ENCODE data around the gene STRC.
"Not testable (repeated sequence)": the region's sequence is repeated elsewhere in the genome, so short reads cannot be mapped to it uniquely, and the experiment has no call there.

STRC gene

GRCh38 chr15:43618700-43619099, at the start of gene STRC:
STRC (minus strand) TSS chr15:43618800; CDS start chr15:43618722, 78 bp downstream.
- not testable (repeated sequence) for DNase-seq

DNA sequence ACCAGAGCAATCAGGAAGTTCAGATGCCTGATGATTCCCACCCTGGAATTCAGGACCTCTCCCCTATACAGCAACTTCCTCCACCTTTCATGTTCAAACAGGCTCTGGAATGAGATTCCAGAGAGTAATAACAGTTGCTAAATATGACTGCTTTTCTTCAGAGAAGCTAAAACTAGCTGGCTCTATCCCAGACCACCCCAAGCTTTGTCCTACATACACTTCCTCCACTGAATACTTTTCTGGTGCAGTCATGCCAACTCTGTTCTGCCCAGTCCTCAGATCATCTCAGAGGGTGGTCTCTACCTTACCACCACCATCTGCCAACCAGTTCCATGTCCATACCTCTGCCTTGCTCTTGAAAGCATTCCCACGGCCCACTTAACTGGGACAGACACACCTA, 47.6 kb upstream of the STRC start:
- DNase-seq: not testable (repeated sequence)

DNA sequence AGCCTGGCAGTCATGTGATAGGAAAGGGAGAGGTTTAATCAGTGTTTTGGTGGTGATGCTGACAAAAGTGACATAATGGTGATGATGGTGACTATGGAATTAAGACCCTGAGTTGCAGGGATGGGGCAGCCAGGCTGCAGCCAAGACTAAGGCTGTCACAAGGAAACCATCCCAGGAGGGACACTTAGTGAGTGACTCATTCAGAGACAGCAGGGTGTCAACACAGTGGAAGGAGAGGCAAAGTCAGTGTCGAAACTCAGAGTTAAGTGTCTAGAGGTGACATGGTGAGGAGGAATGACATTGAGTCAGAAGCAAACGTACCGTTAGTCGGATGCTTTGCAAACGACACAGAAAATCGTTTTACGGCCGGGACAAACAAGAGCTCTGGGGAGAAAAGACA, 44.7 kb upstream of the STRC start:
- DNase-seq: not testable (repeated sequence)

- DNase-seq: not testable (repeated sequence)
Measured at GRCh38 chr15:43662293-43662692, 43.7 kb upstream of the STRC start.

DNA sequence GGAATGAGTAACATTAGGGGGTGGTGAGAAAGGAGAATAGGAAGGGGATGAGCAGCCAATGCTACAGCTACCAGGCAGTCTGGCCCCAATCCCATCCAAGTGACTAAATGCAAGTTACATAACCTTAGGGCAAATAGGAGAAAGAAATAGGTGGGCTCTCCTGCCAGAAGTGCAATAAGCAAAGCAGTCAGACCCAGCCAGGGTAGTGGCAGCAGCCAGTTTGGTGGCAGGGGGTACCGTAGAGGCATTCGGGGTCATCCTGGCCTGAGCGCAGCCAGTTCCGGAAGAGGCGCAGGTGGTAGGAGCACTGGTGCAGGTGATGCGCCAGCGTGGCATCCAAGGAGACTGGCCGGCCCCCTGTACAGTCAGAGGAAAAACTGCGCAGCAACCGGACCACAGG, 41.1 kb upstream of the STRC start:
- not testable (repeated sequence) for DNase-seq

- not testable (repeated sequence) for DNase-seq
Measured at GRCh38 chr15:43649430-43649926, 30.9 kb upstream of the STRC start.

- DNase-seq: no peak
Measured at GRCh38 chr15:43648649-43649429, 30.2 kb upstream of the STRC start, which contains the start of gene CATSPER2. CATSPER2 (minus strand) TSS chr15:43648844; CDS start chr15:43648061, 783 bp downstream.

DNA sequence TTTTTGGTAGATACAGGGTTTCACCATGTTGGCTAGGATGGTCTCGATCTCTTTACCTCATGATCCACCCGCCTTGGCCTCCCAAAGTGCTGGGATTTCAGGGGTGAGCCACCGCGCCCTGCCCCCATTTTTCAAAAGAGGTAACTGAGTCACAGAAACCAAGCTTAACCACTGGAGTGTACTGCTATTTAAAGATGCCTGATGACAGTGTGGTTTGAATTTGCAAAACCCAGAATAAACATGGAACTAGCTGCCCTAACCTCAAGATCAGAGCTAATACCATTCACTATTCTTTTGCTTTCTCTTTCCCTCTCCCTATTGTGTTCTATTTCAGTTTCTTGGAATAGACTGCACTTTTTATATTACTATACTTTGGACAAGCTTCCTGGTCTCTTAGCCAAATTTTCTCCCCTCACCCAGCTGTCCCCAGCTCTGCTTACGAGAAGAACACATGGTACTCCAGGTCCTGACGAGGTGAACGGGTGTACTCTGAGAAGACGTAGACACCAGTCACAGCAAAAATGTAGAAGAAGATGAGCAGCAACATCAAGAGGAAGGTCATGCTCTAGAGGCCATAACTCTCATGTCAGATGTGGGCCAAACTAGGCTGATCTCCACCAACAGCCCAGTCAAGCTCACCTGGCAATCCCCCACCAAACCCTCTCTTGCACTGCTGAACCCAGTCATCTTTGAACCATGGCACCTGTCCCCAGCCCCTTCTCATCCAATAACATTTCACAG, 20.0 kb upstream of the STRC start:
- DNase-seq: not testable (repeated sequence)

DNA sequence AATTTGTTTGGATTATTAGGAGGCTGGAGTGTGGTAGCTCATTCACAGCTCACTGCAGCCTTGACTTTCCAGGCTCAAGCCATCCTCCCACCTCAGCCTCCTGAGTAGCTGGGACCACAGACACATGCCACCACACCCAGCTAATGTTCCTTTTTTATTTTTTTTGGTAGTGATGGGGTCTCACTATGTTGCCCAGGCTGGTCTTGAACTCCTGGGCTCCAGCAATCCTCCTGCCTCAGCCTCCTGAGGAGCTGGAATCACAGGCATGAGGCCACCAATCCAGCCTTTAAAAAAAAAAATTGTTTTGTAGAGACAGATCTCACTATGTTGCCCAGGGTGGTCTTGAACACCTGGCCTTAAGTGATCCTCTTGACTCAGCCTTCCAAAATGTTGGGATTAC, 8.3 kb upstream of the STRC start:
- not testable (repeated sequence) for DNase-seq

- no peak for DNase-seq
Measured at GRCh38 chr15:43625106-43625505, 6.5 kb upstream of the STRC start.

- not testable (repeated sequence) for DNase-seq
Measured at GRCh38 chr15:43622068-43622799, 3.6 kb upstream of the STRC start.

- DNase-seq: not testable (repeated sequence)
Measured at GRCh38 chr15:43617750-43618149, 850 bp downstream of the STRC start.

DNA sequence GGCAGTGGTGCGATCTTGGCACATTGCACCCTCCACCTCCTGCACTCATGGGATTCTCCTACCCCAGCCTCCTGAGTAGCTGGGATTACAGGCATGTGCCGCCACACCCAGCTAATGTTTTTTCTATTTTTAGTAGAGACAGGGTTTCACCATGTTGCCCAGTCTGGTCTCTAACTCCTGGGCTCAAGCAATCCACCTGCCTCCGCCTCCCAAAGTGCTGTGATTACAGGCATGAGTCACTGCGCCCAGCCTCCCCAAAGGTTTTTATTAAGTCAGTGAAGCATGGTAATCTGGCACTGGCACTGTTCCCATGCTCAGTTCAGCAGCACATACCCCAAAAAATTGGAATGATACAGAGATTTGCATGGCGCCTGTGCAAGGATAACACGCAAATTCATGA, 16.4 kb downstream of the STRC start:
- not testable (repeated sequence) for DNase-seq

GRCh38 chr15:43600200-43600599, 18.4 kb downstream of the STRC start:
- DNase-seq: not testable (repeated sequence)

- not testable (repeated sequence) for DNase-seq
Measured at GRCh38 chr15:43599131-43599530, 19.5 kb downstream of the STRC start.

- not testable (repeated sequence) for DNase-seq
Measured at GRCh38 chr15:43593328-43594190, 25.0 kb downstream of the STRC start, which contains the start of gene CKMT1B. CKMT1B (plus strand) TSS chr15:43594027; CDS start chr15:43594219, 192 bp downstream.

DNA sequence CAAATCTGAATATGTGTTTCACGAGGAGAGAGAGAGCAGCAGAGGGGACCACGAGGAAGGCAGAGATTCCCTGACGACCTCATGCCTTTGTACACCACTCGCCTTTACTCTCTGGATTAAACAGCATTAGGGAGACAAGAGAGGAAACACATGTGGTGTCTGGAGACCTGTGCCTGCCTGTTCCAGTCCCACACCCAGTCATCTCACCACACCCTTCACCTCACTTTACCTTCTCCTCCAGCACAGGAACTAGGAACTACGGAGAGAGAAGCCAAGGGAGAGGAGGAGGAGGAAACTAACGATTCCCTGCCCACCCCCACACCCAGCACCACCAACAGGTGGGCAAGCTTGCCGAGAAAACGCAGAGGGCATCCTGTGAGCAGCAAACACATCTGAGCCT, 25.8 kb downstream of the STRC start:
- DNase-seq: not testable (repeated sequence)

- not testable (repeated sequence) for DNase-seq
Measured at GRCh38 chr15:43589778-43590466, 28.7 kb downstream of the STRC start, which contains the start of gene PPIP5K1. PPIP5K1 (minus strand) TSS chr15:43590208; CDS start chr15:43584504, 5,704 bp downstream.

- not testable (repeated sequence) for DNase-seq
Measured at GRCh38 chr15:43574607-43575006, 44.0 kb downstream of the STRC start.

DNA sequence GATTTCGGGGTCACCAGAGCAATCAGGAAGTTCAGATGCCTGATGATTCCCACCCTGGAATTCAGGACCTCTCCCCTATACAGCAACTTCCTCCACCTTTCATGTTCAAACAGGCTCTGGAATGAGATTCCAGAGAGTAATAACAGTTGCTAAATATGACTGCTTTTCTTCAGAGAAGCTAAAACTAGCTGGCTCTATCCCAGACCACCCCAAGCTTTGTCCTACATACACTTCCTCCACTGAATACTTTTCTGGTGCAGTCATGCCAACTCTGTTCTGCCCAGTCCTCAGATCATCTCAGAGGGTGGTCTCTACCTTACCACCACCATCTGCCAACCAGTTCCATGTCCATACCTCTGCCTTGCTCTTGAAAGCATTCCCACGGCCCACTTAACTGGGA, 52.0 kb downstream of the STRC start:
- DNase-seq: not testable (repeated sequence)

DNA sequence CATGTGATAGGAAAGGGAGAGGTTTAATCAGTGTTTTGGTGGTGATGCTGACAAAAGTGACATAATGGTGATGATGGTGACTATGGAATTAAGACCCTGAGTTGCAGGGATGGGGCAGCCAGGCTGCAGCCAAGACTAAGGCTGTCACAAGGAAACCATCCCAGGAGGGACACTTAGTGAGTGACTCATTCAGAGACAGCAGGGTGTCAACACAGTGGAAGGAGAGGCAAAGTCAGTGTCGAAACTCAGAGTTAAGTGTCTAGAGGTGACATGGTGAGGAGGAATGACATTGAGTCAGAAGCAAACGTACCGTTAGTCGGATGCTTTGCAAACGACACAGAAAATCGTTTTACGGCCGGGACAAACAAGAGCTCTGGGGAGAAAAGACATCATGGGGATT, 54.8 kb downstream of the STRC start:
- not testable (repeated sequence) for DNase-seq
